ENCODE results near the gene PROS1.

DNA sequence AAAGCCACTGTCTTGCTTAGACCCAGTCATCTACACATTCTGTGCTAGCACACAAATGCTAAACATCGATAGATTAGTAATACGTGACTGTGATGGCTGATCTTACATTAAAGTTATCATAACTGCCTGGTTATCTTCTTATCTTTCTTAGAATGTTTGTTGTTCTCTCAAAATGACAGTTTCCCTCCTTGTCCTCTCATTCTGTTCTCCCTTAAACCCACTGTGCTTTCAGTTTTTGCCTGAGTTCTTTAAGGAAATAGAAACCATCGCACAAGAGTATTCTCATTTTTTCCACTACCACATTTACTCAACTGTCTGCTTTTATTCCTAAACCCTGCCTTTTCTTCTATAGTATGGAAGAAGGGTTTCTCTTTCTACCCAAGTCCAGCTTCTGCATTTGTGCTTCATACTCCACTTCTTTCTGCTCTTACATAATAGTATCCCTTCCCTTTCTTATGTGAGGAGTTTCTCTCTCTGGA is 37.6 kb upstream of the PROS1 start:
- TF ChIP-seq, protein P1, sequence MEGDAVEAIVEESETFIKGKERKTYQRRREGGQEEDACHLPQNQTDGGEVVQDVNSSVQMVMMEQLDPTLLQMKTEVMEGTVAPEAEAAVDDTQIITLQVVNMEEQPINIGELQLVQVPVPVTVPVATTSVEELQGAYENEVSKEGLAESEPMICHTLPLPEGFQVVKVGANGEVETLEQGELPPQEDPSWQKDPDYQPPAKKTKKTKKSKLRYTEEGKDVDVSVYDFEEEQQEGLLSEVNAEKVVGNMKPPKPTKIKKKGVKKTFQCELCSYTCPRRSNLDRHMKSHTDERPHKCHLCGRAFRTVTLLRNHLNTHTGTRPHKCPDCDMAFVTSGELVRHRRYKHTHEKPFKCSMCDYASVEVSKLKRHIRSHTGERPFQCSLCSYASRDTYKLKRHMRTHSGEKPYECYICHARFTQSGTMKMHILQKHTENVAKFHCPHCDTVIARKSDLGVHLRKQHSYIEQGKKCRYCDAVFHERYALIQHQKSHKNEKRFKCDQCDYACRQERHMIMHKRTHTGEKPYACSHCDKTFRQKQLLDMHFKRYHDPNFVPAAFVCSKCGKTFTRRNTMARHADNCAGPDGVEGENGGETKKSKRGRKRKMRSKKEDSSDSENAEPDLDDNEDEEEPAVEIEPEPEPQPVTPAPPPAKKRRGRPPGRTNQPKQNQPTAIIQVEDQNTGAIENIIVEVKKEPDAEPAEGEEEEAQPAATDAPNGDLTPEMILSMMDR (IDR thresholded peaks at IDR 0.05; ENCODE audit: low read length): no peak
- TF ChIP-seq EZH2phosphoT487 (IDR thresholded peaks at IDR 0.05; ENCODE audit: low read length): no peak
